ENCODE measurements around the gene MAP2K5. TPM values are rescaled to one million over a fixed set of nuclear protein-coding genes. Genes with fewer than 3 reads are reported as not detected.

Gene MAP2K5
- total and polyA plus RNA-seq, 8 donors, result 13.5 to 25.0 (median 20.8) TPM

GRCh38 chr15:67521029-67521782 lies 21.3 kb upstream of the MAP2K5 start, which contains the start of gene C15orf61:
C15orf61 (plus strand) TSS chr15:67521131; CDS start chr15:67521249, 118 bp downstream.
- ATAC-seq, result peak; percentile 92
- H3K27ac ChIP-seq, result peak within 1 kb of the TSS; percentile 95 to 97
- DNase-seq, result peak; percentile 80 to 95 (median 92)
- TF ChIP-seq CTCF (IDR thresholded peaks at IDR 0.05), result no peak
- H3K36me3 ChIP-seq, result no peaks in the 10 kb centered on the region
- intact Hi-C loops (cut with DNase I), result no loop called here
- no peaks in the 10 kb centered on the region for H3K9me3 ChIP-seq
- no peaks in the 10 kb centered on the region for H3K27me3 ChIP-seq
- peaks cover 0 to 34% of the 10 kb centered on the region in 2 donors for H3K4me1 ChIP-seq
- H3K4me3 ChIP-seq, result peak within 1 kb of the TSS; percentile 74 to 85

- H3K27ac ChIP-seq, result peak overlapping the region; percentile 95 to 97
- H3K36me3 ChIP-seq, result peaks cover 0 to 7% of the 10 kb centered on the region in 2 donors
- no peaks in the 10 kb centered on the region for H3K27me3 ChIP-seq
- H3K9me3 ChIP-seq, result no peaks in the 10 kb centered on the region
- no peak for TF ChIP-seq CTCF (IDR thresholded peaks at IDR 0.05)
- peak; percentile 25 for ATAC-seq
- peaks cover 0 to 34% of the 10 kb centered on the region in 2 donors for H3K4me1 ChIP-seq
- peak overlapping the region; percentile 74 to 85 for H3K4me3 ChIP-seq
- DNase-seq, result peak in 2 of 4 donors; percentile 21 to 72
- intact Hi-C loops (cut with DNase I), result no loop called here
These were observed 20.5 kb upstream of the MAP2K5 start for GRCh38 chr15:67521783-67522568.

GRCh38 chr15:67523330-67523729 lies 19.2 kb upstream of the MAP2K5 start:
- DNase-seq (no peak), ATAC-seq (no peak)
- TF ChIP-seq CTCF (IDR thresholded peaks at IDR 0.05), result no peak
- Histone ChIP-seq H3K9me3 (no peaks in the 10 kb centered on the region), H3K27me3 (no peaks in the 10 kb centered on the region), H3K4me1 (peaks cover 0 to 34% of the 10 kb centered on the region in 2 donors), H3K4me3 (peak overlapping the region in 1 of 2 donors; percentile 85), H3K36me3 (peaks cover 0 to 7% of the 10 kb centered on the region in 2 donors), H3K27ac (no peak overlapping the region)
- intact Hi-C loops (cut with DNase I), result no loop called here

- no peaks in the 10 kb centered on the region for H3K27me3 ChIP-seq
- no peak for ATAC-seq
- no peaks in the 10 kb centered on the region for H3K9me3 ChIP-seq
- peaks cover 0 to 7% of the 10 kb centered on the region in 2 donors for H3K36me3 ChIP-seq
- DNase-seq, result no peak
- intact Hi-C loops (cut with DNase I), result no loop called here
- no peak for TF ChIP-seq CTCF (IDR thresholded peaks at IDR 0.05)
- no peak overlapping the region for H3K4me3 ChIP-seq
- peaks cover 0 to 34% of the 10 kb centered on the region in 2 donors for H3K4me1 ChIP-seq
- H3K27ac ChIP-seq, result no peak overlapping the region
These were observed 18.3 kb upstream of the MAP2K5 start for GRCh38 chr15:67524235-67524634.

GRCh38 chr15:67528513-67528912 lies 14.0 kb upstream of the MAP2K5 start:
- TF ChIP-seq CTCF (IDR thresholded peaks at IDR 0.05), result no peak
- Histone ChIP-seq H3K36me3 (peaks cover 0 to 7% of the 10 kb centered on the region in 2 donors), H3K9me3 (no peaks in the 10 kb centered on the region), H3K27ac (no peak overlapping the region), H3K4me1 (peaks cover 0 to 9% of the 10 kb centered on the region in 2 donors), H3K27me3 (no peaks in the 10 kb centered on the region), H3K4me3 (no peak overlapping the region)
- ATAC-seq, result no peak
- DNase-seq, result no peak
- intact Hi-C loops (cut with DNase I), result no loop called here

All from left lung (tissue), 10 donors.